Activated naive CD4-positive, alpha-beta T cell treated with anti-CD3 and anti-CD28 coated beads, Interleukin-2, amount 50 U/mL, for 16 hours (primary cell): ENCODE results near the gene WSCD2.

Experiments
- DNase-seq: peaks from one replicate; pipeline ENCODE4 v3.0.0-alpha.2; 2020

The WSCD2 gene

DNA sequence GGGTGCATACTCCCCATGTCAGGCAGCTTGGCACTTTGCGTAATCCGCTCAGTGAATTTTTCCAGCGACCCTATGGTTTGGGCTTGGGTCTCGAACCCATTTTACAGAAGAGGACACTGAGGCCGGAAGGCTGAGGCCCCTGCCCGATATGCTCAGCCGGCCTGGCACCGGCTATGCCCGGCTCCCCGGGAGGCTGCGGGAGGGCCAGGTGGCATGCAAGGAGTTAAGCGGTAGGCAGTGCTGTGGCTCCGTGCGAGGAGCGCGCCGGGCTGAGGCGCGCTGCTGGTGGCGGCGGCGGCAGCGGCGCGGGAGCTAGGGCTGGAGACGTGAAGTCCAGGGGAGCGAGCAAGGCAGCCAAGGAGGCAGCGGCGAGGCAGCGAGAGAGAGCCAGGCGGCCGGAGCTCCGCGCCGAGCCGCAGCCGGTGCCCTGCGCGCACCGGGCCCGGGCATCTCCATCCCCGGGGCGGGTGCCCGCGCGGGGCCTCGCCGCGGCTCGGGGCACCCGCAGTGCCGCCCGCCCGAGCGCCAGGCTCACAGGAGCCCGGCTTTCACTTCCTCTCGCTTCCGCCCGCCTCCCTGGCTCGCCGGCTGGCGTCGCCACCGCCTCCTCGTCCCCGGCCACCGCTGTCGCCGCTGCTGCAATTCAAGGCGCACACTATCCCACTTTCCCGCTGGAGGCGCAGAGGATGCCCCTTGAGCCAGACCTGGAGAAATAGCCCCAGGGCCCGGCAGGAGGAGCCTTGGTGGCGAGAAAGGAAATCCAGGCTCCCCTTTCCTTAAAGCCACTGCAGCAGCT, at the start of gene WSCD2:
Gene WSCD2 (plus strand): TSS at position 272 of the 796 bp plus-strand sequence. CDS start 66,545 bp downstream, outside the sequence.
- no peak for DNase-seq

DNA sequence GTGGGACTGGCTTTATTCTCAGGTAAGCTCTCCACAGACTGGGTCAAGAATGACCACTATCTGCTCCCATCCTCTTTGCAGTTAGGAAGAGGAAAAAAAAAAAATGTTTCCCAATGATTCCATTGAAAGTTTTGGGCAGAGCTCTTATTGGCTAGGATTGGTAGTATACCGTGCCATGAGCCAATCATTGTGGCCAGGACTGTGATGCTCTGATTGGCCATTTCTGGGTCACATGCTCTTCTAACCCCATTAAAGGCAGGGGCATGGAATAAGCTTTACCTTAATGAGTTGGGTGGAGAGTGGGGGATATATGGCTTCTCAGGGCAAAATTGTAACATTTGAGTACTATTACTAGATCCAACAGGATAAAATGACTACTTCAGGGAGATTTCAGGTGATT, 49.4 kb upstream of the WSCD2 start:
- DNase-seq, result no peak

DNA sequence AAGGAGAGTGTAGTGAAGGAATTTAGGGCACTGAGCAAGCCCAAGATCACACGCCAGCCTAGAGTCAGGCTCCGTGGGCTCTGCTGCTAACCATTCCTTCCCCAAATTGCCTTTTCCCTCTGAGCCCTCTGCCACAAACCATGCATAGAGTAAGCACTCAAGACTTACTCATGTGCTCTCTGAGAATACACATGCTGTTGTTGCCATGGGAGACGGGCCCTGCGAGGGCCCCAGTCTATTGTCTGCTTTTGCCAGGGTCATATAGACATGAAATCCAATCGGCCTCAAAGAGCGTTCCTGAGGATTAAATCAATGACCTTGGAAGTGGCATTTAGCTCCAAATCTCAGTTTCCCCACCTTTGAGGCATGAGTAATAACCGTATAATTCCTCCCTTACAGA, 48.7 kb upstream of the WSCD2 start:
- no peak for DNase-seq

DNA sequence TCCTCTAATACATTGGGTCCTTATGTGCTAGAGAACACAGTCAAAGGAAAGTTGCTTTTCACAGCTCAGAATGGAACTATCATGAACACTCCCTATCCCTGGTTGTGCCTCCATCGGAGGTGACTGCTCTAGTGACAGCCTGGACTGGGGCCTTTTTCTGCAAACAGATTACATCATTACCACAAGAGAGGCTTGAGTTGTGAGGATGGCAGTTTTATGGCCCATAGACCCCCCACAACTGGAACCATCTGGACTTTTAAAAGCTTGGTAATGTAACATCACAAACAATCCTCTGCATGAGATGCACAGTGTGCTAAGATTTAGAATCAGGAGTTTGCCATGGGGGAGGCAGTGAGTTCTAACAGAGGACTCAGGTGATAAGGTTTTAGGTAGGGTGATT, 46.6 kb upstream of the WSCD2 start:
- no peak for DNase-seq

DNA sequence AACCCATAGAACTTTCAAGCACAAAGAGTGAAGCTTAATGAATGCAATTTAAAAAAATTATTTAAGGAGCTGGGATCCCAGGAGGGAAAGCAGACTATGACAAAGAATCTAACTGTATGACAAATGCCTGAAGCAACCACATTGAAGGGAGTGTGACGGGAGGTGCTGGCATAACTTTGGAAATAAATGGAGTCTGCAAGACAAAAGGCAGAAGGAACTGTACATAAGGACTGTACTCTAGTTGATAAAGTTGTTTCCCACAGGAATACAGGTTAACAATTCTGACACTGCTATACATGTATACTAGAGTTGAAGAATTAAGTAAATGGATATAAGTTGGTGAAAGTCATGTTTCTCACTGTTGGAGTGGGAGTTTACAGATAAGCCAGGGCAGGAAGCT, 41.2 kb upstream of the WSCD2 start:
- DNase-seq, result no peak

DNA sequence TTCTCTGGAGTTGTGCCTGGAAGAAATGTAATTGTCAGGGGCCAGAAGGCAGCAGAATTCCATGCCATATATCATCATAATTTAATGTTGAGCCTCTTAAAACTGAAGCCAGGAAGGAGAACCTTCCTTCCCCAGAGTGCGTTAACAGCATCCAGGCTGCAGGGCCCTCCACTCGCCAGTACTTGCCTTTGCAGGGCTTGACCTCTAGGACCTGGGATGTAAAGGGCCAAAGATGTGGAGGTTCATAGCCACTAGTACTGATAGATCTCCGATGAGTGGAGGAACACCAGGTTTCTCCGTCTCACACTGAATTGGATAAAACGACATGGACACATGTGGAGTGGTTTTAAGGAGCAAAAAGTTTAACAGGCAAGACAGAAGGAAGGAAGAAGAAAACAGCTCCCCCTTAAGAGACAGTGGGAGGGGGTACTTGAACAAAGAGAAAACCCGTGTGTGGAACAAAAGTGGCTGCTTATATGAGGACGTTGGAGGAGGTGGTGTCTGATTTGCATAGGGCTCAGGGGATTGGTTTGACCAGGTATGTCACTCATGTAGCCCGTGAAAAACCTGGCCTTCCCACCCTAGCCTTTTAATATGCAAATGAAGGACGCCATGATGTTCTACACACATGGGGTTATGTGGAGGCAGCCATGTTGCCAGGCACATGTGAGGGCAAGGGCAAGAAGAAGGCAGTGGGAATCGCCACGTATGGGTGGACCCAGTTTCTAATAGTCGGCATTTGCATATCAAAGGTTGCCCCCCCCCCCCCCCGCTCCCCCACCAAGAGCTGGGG, 38.8 kb upstream of the WSCD2 start:
- no peak for DNase-seq

DNA sequence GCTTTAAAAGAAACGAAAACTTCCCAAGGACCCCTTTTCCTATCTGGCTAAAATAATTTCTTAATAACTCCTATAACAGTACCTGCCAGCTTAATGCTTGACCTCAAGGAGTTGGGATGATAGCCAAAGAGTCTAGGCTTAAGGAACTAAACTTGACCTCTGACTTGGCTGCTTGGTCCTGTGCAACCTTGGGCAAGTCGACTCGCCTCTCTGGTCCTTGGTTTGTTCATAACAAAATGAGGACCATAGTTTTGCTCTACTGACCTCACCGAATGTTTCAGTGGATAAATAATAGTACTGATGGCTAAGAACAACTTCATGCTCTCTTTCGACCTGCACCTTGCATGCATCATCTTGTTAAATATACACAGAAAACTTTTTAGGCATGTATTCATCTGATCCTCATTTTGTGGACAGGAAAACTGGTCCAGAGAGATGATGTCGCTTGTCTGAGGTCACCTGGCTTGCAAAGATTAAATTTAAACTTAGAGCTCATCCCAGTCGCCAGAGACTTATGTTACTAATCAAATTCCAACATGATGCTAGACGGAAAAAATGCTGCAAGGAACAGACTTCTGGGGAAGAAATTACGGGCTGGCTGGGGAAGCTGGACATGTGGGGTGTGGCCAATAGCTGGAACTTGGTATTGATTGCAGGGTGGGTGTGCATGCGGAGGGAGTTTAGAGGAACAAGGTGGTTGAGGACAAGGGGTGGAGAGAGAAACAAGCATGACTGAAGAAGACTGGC, 38.0 kb upstream of the WSCD2 start:
- no peak for DNase-seq

DNA sequence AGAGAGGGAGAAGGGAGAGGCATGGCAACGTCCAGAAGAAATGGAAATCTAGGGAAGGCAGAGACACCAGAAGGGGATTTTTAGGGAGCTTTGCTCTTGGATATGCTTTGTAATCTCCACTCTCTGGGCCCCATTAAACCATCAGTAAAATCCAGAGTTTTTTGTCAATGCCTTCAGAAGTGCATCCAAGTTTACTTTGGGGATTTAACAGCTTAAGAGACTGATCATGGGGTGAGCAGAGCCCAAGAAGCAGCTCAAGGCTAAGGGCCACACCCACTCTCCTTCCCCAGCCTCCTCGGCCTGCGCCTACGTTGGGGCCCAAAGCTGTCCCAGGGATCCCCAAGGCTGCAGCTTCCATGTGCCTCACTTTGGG, 37.4 kb upstream of the WSCD2 start:
- no peak for DNase-seq

DNA sequence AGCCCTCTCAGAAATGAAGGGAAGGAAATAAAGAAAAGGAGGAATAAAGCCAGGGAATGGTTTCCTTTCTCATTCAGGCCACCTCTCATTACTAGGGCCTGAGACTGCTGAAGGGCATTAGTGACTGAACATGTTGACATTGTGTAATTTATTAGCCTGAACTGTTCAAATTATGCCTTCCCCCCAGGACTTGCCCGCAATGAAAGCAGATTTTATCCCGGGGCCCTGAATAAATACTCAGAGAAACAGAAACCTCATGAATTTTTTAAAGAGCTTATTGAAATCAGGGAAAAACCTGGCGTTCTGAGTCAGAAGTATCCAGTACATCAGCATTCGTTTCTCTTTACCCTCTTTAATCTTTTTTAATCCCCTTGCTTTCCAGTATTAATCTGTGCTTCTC, 35.9 kb upstream of the WSCD2 start:
- no peak for DNase-seq

DNA sequence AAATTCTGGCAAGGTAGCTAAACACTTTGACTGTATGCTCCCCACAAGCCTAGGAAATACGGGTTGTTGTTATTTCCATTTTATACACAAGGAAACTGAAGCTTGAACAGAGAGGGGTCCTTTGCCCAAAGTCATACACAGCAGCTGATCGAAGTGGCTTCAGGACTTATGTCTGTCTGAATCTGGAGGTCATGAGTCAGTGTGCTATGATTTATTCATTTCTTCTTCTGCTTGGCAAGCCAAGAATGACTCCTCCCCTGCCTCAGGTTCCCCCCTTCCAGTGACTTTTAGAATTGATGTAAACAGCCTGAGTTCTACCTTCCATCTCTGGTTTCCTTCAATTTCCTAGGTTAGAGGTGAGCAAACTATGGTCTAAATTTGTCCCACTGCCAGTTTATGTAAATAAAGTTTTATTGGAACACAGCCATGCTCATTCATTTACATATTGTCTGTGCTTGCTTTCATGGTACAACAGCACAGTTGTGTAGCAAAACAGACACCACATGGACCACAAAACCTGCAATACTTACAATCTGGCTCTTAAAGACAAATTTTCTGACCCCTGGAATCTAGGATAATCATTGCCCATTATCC, 34.9 kb upstream of the WSCD2 start:
- DNase-seq, result no peak

DNA sequence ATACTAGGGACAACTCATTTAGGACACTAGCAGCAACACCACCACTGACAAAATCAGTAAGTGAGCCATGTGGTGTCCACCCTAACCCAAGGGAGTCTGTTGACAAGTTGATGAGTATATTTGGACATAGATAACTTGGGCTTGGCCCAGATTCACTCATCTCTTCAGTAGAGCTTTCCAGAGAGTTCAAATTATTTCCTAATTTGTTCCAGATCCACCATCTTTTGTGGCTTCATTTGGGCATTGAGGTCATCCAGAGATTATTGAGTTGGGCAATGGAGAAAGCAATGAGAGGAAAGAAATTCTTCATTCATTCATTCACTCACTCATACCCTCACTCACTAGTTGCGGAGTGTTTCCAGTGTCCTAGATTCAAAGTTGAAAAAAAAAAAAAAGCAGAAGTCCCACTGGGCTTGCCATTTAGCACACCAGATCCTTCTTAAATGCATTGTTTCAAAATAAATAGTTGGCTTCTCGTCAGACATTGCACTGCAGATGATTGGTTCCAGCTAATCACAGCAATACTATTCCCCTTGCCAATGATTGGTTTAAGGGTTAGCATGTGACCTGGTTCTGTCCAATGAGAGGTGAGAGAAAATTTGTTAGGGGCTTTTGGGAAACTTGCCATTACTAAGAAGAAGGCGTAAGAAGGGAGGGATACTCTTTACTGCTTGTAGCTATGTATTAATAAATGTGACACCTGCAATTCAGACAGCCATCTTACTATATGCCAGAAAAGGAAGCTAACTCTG, 31.8 kb upstream of the WSCD2 start:
- DNase-seq, result no peak

DNA sequence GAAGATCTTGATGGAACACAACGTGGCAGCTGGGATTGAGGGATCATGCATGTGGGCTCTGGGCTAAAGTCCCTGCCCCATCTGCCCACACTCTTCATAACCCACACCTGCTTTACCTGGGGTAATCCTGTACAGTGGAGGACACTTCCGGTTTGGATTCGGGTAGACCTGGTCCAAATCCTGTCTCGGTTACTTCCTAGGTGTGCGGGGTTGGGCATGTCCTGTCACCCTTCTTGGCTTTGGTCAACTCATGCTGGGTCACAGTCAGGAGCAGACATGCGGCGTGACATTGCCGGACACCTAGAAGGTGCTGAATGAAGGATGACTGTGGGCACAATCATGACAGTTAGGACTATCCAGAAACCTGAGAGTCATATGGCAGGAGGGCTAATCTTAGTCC, 30.7 kb upstream of the WSCD2 start:
- DNase-seq, result no peak

DNA sequence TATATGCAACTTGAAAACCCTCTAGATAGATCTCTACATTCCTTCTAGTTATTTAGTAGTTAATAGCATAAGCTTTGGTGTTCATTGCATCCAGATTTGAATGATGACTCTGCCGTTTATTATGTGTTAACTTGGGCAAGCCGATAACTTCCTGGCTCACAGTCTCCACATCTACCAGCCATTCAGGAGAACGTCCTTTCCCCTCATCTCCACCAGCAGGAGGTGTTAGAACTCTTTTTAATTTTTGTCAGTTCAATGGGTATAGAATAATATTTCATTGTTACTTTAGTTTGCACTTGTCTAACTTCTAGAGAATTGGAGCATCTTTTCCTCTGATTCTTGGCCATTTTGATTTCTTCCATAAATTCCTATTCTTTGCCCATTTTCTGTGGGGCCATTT, 30.0 kb upstream of the WSCD2 start:
- DNase-seq, result no peak

DNA sequence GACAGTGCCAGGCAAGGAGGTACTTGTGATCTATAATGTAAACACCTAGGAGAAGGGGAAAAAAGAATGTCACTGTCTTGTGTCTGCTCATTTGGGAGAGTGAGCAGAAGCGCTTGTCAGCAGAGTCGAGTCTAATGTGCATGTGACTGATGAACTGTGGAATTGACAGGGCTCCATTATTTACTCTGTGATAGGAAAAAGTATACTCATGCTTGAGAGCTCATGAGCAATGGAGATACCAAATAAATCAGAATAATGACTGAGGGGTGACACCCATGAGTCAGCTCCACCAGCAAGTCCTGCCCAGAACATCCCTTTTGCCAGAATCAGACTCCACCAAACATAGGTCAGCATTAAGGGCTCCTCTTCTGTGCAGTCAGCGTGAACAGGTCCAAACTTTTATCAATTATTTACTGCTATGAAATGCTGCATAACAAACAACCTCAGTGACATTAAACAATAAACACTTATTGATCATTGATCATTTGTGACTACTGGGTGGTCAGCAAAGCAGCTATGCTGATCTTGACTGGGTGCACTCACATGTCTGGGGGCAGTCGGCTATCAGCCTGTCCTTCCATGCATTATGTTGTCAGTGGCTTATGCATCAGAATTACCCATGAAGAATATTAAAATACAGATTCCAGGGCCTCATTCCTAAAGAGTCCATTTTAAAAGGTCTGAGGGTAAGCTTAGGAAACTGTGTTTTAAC, 29.2 kb upstream of the WSCD2 start:
- DNase-seq, result no peak

DNA sequence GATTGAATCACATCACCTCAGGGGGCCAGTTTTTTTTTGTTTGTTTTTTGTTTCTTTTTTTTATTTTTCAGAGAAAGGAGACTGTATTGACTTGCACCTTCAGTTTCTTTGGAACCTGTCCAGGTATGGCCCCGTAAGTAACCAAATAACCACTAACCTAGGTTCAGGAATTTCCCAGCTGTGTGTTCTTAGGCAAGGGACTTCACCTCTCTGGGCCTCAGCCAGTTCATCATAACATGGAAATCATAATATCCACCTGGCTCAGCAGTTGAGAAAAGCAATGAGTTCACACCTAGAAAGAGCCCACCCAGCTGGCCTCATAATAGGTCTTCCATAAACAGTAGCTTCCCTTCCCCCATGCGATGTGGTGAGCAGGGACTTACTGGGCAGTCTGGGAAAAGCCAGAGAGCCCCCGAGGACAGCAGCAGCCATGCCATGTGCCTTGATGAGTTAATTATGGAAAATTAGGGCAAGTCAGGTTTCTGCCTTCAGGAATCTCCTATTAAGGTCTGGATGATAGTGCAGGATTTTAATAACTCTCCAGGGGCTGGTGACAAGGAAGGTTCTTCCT, 27.4 kb upstream of the WSCD2 start:
- no peak for DNase-seq

DNA sequence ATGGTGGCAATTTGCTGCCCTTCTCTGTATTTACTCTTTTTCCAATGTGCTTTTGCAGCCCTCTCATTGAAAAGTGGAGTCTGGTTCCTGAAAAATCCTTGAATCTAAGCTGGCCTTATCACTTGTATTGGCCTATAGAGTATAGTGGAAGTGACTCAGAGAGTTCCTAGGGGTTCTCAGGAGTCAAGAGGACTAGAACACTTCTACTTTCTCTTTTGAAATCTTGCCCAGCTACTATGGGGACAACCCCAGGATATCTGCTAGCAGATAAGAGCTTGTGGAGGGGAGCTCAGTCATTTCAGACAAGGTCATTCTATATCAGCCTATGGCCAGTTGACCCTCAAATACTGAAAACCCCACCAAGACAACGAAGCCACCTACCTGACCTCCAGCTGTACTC, 26.7 kb upstream of the WSCD2 start:
- no peak for DNase-seq

DNA sequence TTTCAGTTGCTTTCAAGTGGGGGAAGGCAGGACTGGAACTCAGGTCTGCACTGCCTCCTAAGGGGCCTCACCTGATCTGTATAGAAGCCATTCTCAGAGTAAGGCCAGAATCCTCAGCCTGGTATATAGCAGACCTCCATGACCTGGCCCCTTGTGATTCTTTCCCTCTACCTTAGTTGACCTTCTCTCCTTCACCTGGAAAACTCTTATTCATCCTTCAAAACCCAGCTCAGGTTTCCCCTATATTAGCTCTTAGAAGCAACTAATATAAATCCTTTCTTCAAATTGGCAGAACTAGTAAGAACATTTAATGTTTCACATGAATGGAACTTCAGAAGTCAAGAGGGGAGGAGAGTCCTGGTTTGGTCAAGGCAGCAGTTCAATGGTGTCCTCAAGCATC, 26.0 kb upstream of the WSCD2 start:
- DNase-seq, result no peak

DNA sequence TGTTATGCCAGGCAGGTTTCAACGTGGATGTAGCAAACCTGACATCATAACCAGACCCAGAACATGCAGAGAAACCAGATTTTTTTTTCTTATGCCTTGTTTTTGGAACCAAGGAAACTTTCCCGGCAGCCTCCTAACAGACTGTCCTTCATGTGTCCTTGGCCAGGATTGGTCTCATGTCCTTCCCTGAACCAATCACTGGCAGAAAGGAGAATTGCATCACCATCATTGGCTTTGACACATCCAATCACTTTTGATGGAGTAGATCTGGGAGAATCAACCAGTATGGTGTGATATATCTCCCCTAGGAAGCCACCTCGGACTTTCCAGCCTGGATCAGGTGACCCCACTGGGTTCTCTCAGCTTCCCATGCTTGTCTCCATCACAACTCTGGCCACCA, 25.6 kb upstream of the WSCD2 start:
- no peak for DNase-seq

DNA sequence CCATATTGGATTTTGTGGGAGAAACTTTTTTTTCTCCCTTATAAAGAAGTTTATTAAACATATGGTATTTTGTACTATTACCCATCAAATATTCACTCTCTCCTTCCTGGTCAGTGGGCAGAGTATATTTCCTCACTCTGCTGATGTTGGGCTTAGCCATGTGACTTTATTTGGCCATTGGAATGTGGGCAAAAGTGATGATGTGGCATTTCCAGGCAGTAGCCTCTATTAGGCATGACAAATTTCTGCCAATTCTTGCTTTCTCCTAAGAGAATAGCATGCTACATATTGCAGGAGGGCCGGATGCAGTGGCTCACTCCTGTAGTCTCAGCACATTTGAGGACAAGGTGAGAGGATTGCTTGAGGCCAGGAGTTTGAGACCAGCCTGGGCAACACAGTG, 24.4 kb upstream of the WSCD2 start:
- no peak for DNase-seq

DNA sequence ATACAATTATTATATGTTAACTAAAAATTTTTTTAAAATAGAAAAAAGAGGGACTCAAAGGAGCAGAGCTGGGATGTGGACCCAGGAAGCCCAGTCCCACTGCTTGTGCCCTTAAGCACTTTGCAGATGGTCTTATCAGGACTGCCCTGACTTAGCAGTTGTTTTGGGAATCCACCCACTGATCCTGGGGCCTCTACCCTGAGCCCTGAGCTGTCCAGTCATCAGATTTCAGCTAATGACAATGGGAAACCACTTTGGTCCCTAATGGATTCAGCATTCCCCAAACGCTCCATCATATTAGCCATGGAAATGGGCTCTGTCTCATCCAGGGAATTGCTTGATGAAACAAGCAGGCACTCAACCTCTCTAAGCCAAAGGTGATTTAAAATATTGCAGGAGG, 22.5 kb upstream of the WSCD2 start:
- DNase-seq, result no peak

DNA sequence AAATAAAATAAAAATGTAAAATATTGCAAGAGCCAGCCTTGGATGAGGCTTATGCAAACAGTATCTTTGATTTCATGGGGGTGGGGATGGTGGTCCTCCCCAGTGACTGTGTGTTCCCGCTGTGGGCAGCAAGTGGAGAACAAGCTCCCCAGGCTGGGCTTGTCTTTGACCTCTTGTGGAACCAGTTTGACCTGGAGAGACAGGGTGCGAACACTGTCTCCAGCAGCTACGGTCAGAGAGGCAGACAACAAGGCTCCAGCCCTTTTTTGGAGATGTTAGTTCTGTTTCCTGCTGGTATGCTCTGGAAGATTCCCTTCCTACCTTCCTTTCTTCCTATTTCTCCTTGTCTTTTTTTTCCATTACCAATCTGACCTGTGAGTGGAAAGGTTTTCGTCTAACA, 21.8 kb upstream of the WSCD2 start:
- DNase-seq, result no peak

DNA sequence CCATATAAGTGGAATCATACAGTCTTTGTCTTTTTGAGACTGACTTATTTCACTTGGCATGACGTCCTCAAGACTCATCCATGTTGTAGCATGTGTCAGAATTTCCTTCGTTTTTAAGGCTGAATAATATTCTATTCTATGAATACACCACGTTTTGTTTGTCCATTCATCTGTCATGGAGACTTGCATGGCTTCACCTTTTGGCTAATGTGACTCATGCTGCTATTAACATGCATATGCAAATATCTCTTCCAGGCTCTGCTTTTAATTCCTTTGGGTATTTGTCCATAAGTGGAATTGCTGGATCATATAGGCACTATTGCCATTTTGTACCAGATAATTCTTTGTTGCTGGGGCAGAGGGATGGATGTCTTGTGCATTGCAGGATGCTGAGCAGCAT, 19.6 kb upstream of the WSCD2 start:
- no peak for DNase-seq
